A172 (cell line): Measurements from ENCODE around the gene MOB3A. TPM values are rescaled to one million over a fixed set of nuclear protein-coding genes. Genes with fewer than 3 reads are reported as not detected.

ENCODE experiments used
- DNase-seq: peaks from one replicate; pipeline ENCODE4 v3.0.0-alpha.2; 2015; ENCODE audit warnings: low spot score
- total RNA-seq: library from RNA; depleted of rRNA; stranded (reverse); fragments of >200 nt; shearing (Covaris generic); gene quantifications from 2 replicates; pipeline ENCODE4 v1.2.3, GENCODE V29; 2014

Gene MOB3A
- total RNA-seq, 1 experiment from 2014 or later: 21.5 TPM

DNA sequence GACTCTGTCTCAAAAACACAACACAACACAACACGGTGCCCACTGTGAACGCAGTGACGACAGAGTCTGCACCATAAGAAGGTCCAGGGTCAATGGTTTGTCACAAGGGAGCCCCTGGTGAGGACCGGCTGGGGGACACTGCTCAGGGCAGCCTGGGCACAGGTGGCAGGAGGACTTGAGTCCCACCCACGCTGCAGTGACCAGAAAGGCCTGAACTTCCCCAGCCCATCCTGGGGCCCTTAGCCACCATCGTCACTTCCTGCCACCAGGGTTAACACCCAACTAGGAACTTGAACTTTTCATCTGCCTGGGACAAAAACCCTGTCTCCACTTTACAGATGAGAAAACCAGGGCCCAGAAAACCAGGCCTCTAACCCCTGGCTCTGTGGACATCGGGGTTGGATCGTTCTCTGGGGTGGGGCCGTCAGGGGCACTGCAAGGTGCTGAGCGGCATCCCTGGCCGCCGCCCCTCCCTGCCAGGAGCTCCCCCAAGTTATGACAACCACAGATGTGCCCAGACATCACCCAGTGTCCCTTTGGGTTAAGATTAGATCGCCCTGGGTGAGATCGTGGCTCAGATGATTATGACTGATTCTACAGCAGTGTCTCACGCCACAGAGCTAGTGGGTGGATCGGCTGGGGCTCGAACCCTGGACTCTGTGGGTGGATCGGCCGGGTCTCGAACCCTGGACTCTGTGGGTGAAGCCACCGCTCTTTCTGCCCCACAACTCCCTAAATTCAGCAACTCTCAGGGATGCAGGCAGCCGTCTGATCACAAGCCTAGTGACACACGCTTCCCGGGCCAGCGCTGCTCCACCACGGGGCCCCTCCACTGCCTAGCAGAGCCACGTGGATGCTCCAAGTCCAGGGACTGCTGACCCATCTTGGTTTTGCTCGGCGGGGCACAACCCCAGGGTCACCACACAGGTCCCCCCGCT is 14.0 kb downstream of the MOB3A start:
- no peak for DNase-seq

DNA sequence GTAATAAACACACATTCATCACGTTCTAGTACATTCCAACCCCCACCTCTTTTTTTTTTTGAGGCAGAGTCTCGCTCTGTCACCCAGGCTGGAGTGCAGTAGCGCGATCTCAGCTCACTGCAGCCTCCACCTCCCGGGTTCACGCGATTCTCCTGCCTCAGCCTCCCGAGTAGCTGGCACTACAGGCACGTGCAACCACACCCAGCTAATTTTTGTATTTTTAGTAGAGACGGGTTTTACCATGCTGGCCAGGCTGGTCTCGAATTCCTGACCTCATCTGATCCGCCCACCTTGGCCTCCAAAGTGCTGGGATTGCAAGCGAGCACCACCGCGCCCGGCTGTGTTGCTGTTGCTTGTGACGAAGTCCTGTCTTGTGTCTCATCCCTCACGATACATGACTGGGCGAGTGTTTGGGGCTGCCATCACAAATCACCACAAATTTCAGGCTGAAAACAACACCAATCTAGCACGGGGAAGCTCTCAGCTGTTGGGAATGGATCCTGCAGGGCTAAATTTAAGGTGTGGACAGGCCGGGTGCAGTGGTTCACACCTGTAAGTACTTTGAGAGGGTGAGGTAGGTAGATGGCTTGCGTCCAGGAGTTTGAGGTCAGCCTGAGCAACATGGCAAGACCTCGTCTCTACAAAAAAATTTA is 15.7 kb downstream of the MOB3A start:
- no peak for DNase-seq

DNA sequence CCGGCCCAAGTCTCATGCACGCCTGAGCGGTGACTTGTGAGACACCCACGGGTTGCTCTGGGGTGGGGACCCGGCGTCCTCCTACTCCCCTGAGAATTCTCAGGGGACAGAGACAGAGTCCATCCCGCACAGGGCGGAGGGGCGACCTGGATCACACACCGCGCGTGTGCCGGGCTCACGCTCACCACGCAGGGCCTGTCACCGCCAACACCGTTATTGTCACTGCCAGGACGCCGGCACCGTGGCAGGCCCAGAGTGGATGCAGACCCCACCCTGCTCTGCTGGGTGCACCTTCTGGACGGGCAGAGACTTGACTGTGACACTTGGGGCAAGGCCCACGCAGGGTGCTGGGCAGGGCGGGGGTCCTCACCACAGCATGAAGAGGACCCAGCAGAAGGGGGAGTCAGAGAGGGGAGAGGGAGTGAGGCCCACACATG is 16.2 kb downstream of the MOB3A start:
- no peak for DNase-seq

DNA sequence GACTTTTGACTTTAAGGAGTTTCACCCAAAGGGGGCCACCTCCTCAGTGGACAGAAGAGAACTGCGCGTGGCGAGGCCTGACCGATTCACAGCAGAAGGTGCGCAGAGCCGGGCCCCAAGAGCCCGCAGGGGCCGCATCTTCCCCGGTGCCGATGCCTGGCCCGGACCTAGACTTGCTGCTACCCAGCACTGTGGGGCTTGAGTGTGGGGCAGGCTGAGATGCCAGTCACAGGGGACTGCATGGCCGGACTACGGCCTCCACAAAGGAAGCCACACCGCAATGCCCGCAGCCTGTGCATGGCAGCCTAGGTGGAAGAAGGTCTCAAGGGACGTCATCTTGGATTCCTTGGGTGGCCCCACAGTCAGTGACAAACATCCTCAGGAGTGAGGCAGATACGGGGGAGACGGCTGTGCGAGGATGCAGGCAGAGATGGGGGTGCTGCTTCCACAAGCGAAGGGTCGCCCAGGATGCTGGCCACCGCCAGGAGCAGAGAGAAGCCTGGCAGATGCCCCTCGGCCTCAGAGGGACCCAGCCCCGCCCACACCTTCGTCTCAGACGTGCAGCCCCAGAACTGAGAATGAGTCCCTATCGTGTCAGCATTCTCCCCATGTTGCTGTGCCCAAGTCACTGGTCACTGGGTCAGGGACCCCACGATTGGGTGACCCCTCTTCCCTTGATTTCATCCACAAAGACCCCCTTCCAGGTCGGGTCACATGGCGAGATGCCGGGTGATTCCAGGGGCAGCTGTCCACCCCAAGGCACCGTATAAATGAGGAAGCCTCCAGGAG is 16.9 kb downstream of the MOB3A start:
- DNase-seq: no peak

DNA sequence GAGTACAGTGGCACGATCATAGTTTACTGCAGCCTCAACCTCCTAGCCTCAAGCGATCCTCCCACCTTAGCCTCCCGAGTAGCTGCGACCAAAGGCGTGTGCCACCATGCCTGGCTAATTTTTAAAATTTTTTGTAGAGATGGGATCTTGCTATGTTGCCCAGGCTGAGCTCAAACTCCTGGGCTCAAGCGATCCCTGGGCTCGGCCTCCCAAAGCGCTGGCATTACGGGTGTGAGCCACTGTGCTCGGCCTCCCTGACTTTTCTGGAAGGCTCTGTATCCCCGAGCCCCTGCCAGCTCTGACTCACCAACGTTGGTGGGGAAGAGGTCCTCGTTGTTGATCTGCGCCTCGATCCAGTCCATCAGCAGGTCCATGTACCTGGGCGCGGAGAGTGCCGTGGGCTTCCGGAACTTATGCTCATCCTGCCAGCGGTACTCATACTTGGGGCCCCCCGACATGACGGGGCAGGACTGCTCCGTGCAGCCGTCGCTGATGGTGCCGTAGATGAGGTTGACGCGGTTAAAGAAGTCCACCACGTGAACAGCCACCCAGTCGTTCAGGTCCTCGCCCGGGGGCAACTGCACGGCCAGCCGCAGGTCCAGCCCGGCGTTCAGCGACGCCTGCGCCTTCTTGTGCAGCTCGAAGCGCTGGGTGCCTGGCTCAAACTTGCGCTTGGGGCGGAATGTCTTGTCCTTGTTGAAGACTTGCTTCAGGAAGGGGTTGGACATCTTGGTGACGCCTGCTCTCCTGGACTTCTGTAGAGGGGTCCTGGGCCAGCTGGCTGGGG is 18.1 kb downstream of the MOB3A start:
- no peak for DNase-seq

DNA sequence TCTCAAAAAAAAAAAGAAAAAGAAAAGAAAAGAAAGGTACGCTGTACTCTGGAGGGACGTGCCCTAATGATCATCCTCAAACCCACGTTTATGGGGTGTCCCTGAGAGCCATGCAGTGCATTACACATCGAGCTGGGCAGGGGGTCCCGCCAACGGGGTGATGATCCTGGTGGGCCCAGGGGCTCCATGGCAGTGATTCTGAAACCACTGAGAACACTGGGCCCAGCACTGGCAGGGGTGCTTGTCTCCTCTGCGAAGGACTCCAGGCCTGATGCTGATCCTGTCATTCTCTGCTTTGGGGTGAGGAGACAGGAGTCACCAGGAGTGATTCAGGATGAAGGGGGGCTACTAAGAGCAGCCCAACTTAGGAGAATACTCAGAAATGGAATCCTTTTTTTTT is 18.7 kb downstream of the MOB3A start:
- DNase-seq: no peak

DNA sequence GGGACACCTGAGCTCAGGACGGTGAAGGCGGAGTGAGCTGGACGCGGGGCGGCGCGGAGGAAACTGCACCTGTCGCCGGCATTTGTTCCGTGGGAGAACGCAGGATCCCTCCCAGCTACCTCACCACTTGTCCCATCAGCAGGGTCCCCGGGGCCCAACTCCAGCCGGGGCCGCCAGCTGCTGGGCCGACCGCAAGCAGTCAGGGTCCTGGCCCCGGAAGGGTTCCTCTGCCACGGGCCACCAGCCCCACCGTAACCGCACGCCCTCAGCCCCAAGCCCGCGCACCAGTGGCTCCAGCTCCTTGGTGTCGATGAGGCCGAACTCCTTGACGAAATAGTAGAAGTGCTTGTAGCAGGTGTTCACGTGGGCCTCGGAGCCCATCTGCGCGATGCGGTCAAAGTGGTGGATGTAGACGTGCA is 19.6 kb downstream of the MOB3A start:
- no peak for DNase-seq

DNA sequence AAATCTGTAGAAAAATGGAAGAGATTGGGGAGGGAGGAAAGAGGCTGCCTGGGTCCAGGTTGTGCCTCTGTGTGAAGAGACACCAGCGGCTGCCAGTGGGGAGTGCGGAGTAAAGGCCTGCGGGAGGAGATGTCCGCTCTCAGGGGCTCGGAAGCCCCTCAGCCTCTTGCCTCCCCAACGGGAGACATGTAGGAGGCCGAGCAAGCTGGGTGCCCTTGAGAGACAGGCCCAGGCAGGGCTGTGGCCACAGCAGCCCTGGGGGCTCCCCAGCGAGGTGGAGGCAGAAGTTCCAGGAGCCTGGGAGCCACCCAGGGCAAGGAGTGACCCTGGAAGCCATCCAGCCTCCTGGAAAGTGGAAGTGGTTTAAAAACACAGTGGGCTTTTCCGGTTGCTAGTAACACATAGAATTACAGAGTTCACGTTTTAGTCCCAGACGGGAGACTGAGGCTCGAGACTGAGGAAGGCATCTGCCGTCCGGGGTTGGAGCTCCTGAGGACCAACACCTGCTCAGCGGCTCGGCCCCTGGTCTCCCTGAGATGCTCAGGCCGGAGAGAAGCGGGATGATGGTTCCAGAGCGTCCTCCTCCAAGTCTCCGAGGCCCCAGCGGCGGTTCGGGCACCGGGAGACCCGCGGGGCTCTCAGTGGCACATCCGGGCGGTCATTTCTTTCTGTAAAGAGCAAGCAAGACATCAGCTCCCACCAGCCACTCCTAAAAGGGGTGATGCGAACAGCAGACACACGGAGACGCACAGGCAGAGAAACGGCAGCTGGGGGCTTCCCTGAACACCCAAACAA is 23.2 kb downstream of the MOB3A start:
- DNase-seq: no peak

DNA sequence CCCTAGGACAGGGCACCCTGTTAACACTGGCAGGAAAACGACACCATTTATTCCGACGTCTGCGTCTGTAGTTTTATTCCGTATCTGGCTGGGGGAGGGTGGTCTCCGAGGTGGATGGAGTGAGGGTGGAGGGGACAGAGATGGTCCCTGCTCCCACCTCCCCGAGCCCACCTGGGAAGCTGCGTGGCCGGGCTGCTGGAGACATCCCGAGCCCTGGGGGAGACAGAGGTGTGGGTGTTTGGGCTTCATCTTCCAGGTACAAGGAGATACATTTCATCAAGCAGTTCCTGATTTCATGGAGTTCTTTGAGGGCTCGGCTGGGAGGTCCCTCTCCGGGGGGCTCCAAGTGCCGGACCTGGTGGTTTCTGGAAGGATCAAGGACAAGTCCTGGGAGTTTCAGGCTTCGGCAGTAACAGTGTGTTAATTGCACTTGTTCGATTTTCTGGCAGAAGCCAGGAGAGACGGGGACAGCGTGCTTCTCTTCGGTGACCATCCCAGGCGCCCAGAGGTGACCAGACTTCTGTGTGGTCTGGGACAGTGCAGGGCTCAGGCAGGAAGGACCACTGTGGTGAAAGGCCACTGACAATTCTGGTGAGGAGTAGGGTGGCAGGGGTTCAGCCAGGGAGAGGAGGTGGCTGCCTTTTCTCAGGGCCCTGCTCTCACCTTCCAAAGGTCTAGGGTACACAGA is 25.0 kb downstream of the MOB3A start:
- DNase-seq: no peak

DNA sequence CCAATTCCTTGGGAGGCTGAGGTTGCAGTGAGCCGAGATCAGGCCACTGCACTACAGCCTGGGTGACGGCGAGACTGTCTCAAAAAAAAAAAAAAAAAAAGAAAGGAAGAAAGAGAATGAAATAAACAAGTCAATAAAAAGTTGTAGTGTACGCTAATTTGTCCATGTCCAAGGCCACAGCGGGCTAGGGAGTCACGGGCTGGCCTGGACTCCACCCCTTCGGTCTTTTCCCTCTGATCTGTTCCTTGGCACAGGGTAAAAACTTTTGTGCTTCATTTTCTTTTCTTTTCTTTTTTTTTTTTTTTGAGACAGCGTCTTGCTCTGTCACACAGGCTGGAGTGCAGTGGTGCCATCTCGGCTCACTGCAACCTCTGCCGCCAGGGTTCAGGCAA is 25.7 kb downstream of the MOB3A start:
- DNase-seq: no peak

DNA sequence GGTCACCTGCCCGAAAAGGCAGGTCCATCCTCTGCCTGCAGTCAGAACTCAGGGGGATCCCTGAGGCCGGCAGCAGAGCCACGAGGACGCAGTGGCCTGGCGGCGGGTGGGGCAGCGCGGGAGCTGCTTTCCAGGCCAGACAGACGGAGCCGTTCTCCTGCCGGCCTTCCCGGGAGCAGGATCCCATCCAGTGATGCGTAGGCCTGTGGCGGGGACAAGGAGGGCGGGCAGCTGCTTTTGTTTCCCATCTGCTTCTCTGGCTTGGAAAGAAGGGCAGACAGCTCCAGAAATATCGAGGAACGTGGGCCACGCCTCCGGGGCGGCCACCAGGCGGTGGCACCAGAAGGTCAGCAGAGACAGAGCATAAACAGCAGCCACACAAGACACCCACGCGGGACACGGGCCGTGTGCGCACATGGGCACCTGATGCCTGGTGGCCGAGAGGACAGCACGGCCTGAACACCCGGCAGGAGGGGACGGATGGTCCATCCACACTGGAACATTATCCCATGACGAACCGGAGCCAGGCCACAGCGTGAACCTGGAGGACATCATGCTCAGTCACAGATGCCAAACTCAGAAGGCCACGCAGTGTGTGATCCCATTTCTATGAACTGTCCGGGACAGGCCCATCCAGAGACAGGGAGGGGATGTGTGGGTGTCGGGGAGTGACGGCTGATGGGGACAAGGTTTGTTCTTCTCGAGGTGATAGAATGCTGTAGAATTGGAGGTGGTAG is 31.2 kb downstream of the MOB3A start:
- no peak for DNase-seq

DNA sequence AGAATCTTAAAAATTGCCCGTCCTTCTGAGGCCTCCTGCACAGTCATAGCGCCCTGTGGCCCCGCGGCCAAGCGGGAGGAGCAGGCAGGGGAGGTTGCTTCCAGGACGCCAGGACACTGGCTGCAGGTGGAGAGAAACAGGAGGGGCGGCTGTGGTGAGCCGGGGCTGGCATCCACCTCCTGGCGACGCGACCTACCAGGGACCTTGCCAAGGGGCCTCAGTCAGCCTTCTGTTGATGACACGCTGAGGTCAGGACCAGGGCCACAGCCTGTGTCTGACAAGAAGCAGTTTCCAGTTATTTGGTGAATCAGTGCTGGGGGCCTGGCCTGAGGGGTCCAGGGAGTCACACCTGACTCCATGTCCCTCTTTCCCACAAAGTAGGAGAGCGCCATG is 31.7 kb downstream of the MOB3A start:
- no peak for DNase-seq

DNA sequence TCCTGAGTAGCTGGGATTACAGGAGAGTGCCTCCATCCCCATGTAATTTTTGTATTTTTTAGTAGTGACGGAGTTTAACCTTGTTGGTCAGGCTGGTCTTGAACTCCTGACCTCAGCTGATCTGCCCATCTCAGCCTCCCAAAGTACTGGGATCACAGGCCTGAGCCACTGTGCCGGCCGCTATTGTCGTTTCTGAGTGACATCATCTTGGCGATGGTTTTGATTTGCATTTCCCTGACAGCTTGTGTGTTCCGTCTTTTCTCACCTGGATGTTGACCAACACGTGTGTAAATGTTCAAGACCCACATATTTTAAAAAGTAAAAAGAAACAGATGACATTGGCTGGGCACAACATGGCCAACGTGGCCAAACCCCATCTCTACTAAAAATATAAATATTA is 32.3 kb downstream of the MOB3A start:
- no peak for DNase-seq

DNA sequence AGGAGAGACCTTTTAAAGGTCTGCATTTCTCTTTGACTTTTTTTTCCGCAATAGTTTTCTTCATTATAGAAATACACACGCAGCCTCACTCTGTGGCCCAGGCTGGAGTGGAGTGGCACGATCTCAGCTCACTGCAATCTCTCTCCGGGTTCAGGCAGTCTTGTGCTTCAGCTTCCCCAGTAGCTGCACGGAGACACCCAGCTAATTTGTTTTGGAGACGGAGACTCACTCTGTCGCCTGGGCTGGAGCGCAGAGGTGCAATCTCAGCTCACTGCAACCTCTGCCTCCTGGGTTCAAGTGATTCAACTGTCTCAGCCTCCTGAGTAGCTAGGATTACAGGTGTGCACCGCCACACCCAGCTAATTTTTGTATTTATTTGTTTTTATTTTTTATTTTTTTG is 33.4 kb downstream of the MOB3A start:
- DNase-seq: no peak

DNA sequence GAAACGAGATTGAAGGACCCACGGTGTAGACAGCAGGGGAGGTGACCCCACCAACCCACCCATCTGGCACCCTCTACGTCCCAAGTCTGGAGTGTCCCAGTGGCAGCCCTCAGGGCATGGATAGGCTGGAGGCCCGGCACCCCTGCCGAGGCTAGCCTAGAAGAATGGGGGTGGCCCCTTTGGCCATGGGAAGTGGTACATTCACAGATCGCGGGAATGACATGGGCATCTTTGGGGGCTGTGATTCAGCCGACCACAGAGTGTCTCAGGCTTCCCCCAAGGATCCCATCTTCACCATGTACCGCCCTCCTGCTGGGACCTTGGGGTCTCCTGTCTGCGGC is 33.8 kb downstream of the MOB3A start:
- DNase-seq: no peak

DNA sequence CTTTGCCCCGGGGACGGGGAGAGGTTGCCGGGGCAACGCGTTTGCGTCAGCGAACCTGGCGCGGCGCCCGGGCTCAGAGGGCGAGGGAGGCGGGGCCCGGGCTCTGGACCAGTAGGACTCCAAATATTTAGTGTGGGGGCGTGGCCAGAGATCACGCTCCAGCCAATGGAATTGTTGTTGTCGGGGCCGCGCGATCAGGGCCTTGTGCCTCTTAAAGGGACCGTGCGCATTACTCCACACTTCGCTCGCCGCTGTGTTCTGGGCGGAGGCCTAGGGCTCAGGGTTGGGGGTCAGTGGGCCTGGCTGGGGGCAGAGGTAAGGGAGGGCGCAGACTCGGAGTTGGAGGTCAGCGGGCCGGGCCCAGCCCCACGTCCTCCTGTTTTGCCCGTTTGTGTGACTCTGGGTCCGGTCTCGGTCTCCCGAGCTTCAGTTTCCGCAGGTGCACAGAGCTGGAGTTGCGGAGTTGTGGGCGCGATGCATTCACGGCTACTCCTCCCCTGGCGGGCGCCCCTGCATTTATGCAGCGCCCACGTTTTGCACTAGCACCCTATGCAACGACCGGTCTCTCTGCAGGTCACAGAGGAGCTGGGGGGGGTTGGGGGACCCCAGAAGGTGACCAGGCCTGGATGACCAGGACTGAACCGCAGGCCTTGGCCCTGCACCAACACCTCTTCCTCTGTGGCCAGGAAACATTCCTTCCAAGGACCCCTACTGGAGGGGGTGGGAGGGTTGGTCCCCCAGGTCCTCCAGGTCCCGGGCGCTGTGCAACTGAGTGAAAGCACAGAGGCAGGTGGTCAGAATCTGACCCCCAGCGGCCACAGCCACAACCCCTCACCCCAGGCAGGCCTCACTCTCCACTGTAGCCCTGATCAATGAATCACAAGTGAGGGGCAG is 34.4 kb downstream of the MOB3A start:
- DNase-seq: peak; percentile 98

DNA sequence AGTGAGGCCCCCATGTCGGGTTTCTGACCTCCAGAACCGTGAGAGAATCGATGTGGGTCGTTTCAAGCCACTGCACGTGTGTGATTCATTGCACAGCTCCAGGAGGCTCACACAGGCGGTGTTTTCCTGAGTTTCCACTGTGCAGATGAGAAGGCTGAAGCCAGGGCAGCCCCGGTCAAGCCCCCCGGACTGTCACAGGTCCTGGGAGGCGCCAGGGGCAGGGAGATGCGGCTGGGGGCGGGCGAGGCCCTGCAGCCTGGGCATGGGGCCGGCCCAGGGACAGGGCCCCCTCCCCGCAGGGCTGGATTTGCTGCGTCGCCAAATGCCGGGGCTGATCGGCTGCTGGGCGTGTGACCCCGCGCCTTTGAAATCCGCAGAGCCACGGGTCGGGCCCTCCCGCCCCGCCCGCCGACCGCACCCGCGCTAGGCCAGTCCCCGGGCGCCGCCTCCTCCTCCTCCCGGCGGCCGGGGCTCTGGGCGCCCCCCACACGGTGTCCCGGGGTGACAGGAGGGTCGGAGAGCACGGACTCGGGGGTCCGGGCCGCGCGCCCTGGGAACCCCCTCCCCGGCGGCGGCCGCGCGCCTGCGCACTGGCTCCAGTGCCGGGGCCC is 35.1 kb downstream of the MOB3A start:
- DNase-seq: peak; percentile 69
